Endothelial cell of umbilical vein (primary cell): ENCODE measurements around the gene ABCC1. TPM values are rescaled to one million over a fixed set of nuclear protein-coding genes. Genes with fewer than 3 reads are reported as not detected.

Source experiments
- BruUV-seq: library from RNA; stranded (reverse); fragments of 400-500 nt; replicated peaks from 2 replicates; lab custom pipeline; 2021; lab: Mats Ljungman, UMichigan
- CTCF ChIA-PET: fragments of 300-600, 350-600 bp; sonication (Branson Sonifier 250); formaldehyde crosslinking; loops from one replicate; lab custom pipeline; 2021; ENCODE audit warnings: antibody characterized with exemption, inconsistent platforms; lab: Charles Lee
- POLR2A ChIA-PET: fragments of 300-600, 350-600 bp; sonication (Branson Sonifier 250); formaldehyde crosslinking; loops from one replicate; lab custom pipeline; 2021; ENCODE audit warnings: antibody characterized with exemption, inconsistent platforms; lab: Charles Lee
- DNase-seq: peaks from one replicate; pipeline ENCODE4 v3.0.0-alpha.2; 2011; ENCODE audit warnings: low read depth, low spot score
- FAIRE-seq: peaks from 2 replicates; lab custom pipeline; 2011; peaks lifted over from hg19 to GRCh38; lab: Jason Lieb, UNC
- H2AFZ ChIP-seq: 2 replicates; pipeline ENCODE4 v1.6.0; 2012; ENCODE audit warnings: low read depth, low read length, control low read depth, inconsistent platforms
- H3K27ac ChIP-seq: 2 replicates; pipeline ENCODE4 v1.5.1; 2011; ENCODE audit warnings: low read depth, mild to moderate bottlenecking, control low read depth, low read length, moderate library complexity; ENCODE audit not compliant: insufficient read depth
- H3K27me3 ChIP-seq, 2 experiments: 2 replicates each; pipeline versions ENCODE4 v1.6.0 to v1.6.1; 2011; ENCODE audit warnings: low read length in 2 of 2, mixed read lengths in 1 of 2; ENCODE audit not compliant: control insufficient read depth in 2 of 2, insufficient read depth in 2 of 2
- H3K36me3 ChIP-seq, 2 experiments: 2 replicates in 1 of 2; 3 replicates in 1 of 2; pipeline ENCODE4 v1.5.1; 2011; ENCODE audit warnings: low read length in 2 of 2, mild to moderate bottlenecking in 1 of 2, moderate library complexity in 1 of 2; ENCODE audit not compliant: control insufficient read depth in 2 of 2, insufficient read depth in 2 of 2; ENCODE audit errors: extremely low read depth in 1 of 2
- H3K4me1 ChIP-seq: 3 replicates; pipeline ENCODE4 v1.5.1; 2011; ENCODE audit warnings: mild to moderate bottlenecking, low read length; ENCODE audit not compliant: control insufficient read depth, insufficient read depth; ENCODE audit errors: extremely low read depth
- H3K4me2 ChIP-seq: 2 replicates; pipeline ENCODE4 v1.6.1; 2011; ENCODE audit warnings: low read length, control low read depth, mixed read lengths; ENCODE audit not compliant: insufficient read depth
- H3K4me3 ChIP-seq, 3 experiments: fragments of 200-600 bp in 1 of 3; sonication (generic), shearing (Covaris generic) in 1 of 3; replicated peaks in 1 of 3; 2 replicates each; pipeline ENCODE4 v1.5.1; 2011 to 2016; ENCODE audit warnings: control low read depth in 3 of 3, low read length in 3 of 3, mild to moderate bottlenecking in 2 of 3, inconsistent platforms in 1 of 3, low read depth in 1 of 3, moderate library complexity in 1 of 3; ENCODE audit not compliant: insufficient read depth in 1 of 3
- H3K79me2 ChIP-seq: 2 replicates; pipeline ENCODE4 v1.6.0; 2012; ENCODE audit warnings: low read length, inconsistent platforms; ENCODE audit not compliant: control insufficient read depth, insufficient read depth
- H3K9ac ChIP-seq: replicated peaks from 2 replicates; pipeline ENCODE3; 2011; ENCODE audit warnings: low read length, control low read depth; ENCODE audit not compliant: insufficient read depth; ENCODE audit errors: extremely low read depth
- H3K9me1 ChIP-seq: replicated peaks from 3 replicates; pipeline ENCODE4 v1.6.0; 2011; ENCODE audit warnings: mild to moderate bottlenecking, low read length; ENCODE audit not compliant: control insufficient read depth, insufficient read depth; ENCODE audit errors: extremely low read depth
- H3K9me3 ChIP-seq: replicated peaks from 2 replicates; pipeline ENCODE4 v1.5.1; 2012; ENCODE audit warnings: low read length, inconsistent platforms; ENCODE audit not compliant: control insufficient read depth, insufficient read depth
- H4K20me1 ChIP-seq: replicated peaks from 2 replicates; pipeline ENCODE3; 2011; ENCODE audit warnings: mild to moderate bottlenecking, low read length; ENCODE audit not compliant: control insufficient read depth, insufficient read depth; ENCODE audit errors: extremely low read depth
- CTCF ChIP-seq, 2 donors: IDR thresholded peaks; 1 replicate in 1 of 2; 2 replicates in 1 of 2; pipeline ENCODE4 v1.5.1; 2011; ENCODE audit warnings: low read length in 2 of 2, mild to moderate bottlenecking in 2 of 2, moderate library complexity in 2 of 2, control low read depth in 1 of 2, inconsistent platforms in 1 of 2, low read depth in 1 of 2; ENCODE audit not compliant: insufficient read depth in 1 of 2; ENCODE audit errors: extremely low read depth in 1 of 2
- EZH2 ChIP-seq: IDR thresholded peaks from 2 replicates; pipeline ENCODE4 v1.6.1; 2012; ENCODE audit warnings: borderline replicate concordance, low read depth, mild to moderate bottlenecking, moderate library complexity, low read length, inconsistent platforms; ENCODE audit not compliant: severe bottlenecking
- GATA2 ChIP-seq: IDR thresholded peaks from 2 replicates; pipeline ENCODE4 v1.7.0; 2011; ENCODE audit warnings: low read depth, mild to moderate bottlenecking, moderate library complexity, mixed read lengths, low read length; ENCODE audit not compliant: insufficient read length, insufficient read depth
- JUN ChIP-seq: IDR thresholded peaks from 2 replicates; pipeline ENCODE4 v1.6.1; 2011; ENCODE audit warnings: borderline replicate concordance, low read depth; ENCODE audit not compliant: insufficient read length, insufficient read depth
- MAX ChIP-seq: IDR thresholded peaks from 2 replicates; pipeline ENCODE4 v1.6.1; 2011; ENCODE audit not compliant: insufficient read depth, insufficient read length
- MYC ChIP-seq: IDR thresholded peaks from one replicate; pipeline ENCODE4 v1.6.1; 2011; ENCODE audit warnings: mild to moderate bottlenecking, low read depth, low read length
- POLR2A ChIP-seq: IDR thresholded peaks from 2 replicates; pipeline ENCODE4 v1.6.1; 2012; ENCODE audit warnings: low read depth, mild to moderate bottlenecking, control low read depth, low read length
- POLR2AphosphoS5 ChIP-seq: IDR thresholded peaks from 2 replicates; pipeline ENCODE4 v1.6.1; 2012; ENCODE audit warnings: low read depth, mild to moderate bottlenecking, control low read depth, low read length, moderate library complexity; ENCODE audit not compliant: insufficient read depth
- dilution Hi-C: fragments of 300-500 bp; cut with MboI; formaldehyde crosslinking; loops from one replicate; pipeline ENCODE4 v1.15.0; 2019; ENCODE audit warnings: low sequenced_read_pairs; ENCODE audit not compliant: extremely low pct_ligation_motif_present
- intact Hi-C: fragments of 100-400 bp; cut with micrococcal nuclease; formaldehyde crosslinking; loops from one replicate; pipeline ENCODE4 v1.10.0; 2022
- polyA plus RNA-seq, 4 experiments: library from polyadenylated mRNA; depleted of rRNA in 3 of 4; stranded (reverse) in 3 of 4; unstranded in 1 of 4; fragments of >200 nt; gene quantifications; 2 replicates each; pipeline versions ENCODE4 v1.2.1 to v1.2.3, GENCODE V29; 2011 to 2012; ENCODE audit warnings: missing spikeins in 1 of 4
- total RNA-seq: library from RNA; stranded (reverse); gene quantifications from 2 replicates; pipeline ENCODE4 v1.2.3, GENCODE V29; 2021

The ABCC1 gene
- total and polyA plus RNA-seq, 2 donors (not counting 3 experiments of a cell fraction or from before 2014, with no cell fraction given), result 46.1 to 89.2 TPM

- H3K27me3 ChIP-seq, result no peaks in the 10 kb centered on the region
- H3K27ac ChIP-seq, result no peak overlapping the region
- no peak overlapping the region for H3K9ac ChIP-seq
- H3K9me3 ChIP-seq, result no peaks in the 10 kb centered on the region
- no TSS peak for BruUV-seq
- dilution Hi-C loops, result no loop called here
- no peak overlapping the region for H2AFZ ChIP-seq
- no peaks in the 10 kb centered on the region for H3K9me1 ChIP-seq
- H3K4me1 ChIP-seq, result no peaks in the 10 kb centered on the region
- DNase-seq (no peak), FAIRE-seq (no peak)
- no peak overlapping the region for H3K4me3 ChIP-seq
- H3K4me2 ChIP-seq, result no peak overlapping the region
- POLR2A ChIA-PET, result no interaction called here
- CTCF ChIA-PET, result no interaction called here
- no peaks in the 10 kb centered on the region for H4K20me1 ChIP-seq
- TF ChIP-seq MAX (no peak), POLR2A (no peak)
- H3K36me3 ChIP-seq, result peaks cover 15 to 36% of the 10 kb centered on the region in 2 experiments
- H3K79me2 ChIP-seq, result no peaks in the 10 kb centered on the region
- intact Hi-C loops, result no loop called here
Measured at GRCh38 chr16:16111639-16112038, 162.2 kb downstream of the ABCC1 start.

GRCh38 chr16:16112450-16113053 is 163.1 kb downstream of the ABCC1 start:
- no peaks in the 10 kb centered on the region for H3K79me2 ChIP-seq
- H3K27ac ChIP-seq, result no peak overlapping the region
- no peak overlapping the region for H2AFZ ChIP-seq
- FAIRE-seq (no peak), DNase-seq (no peak)
- POLR2A ChIA-PET, result no interaction called here
- H3K9me1 ChIP-seq, result no peaks in the 10 kb centered on the region
- CTCF ChIA-PET, result no interaction called here
- peaks cover 16 to 39% of the 10 kb centered on the region in 2 experiments for H3K36me3 ChIP-seq
- dilution Hi-C loops, result no loop called here
- BruUV-seq, result no TSS peak
- no peaks in the 10 kb centered on the region for H3K4me1 ChIP-seq
- H4K20me1 ChIP-seq, result no peaks in the 10 kb centered on the region
- no peak overlapping the region for H3K4me2 ChIP-seq
- intact Hi-C loops, result no loop called here
- no peaks in the 10 kb centered on the region for H3K9me3 ChIP-seq
- no peaks in the 10 kb centered on the region for H3K27me3 ChIP-seq
- no peak overlapping the region for H3K9ac ChIP-seq
- H3K4me3 ChIP-seq, result no peak overlapping the region
- TF ChIP-seq POLR2A (no peak), JUN (no peak), GATA2 (no peak), MAX (no peak), EZH2 (no peak), MYC (no peak), POLR2AphosphoS5 (no peak), CTCF (IDR thresholded peaks at IDR 0.05; ENCODE audit: extremely low read depth in 1 of 2, insufficient read depth in 1 of 2, low read depth in 1 of 2, low read length in 2 of 2) (no peak)
